ENCODE measurements around the gene ADM2.

The ADM2 gene

GRCh38 chr22:50474710-50475651 lies 6.4 kb upstream of the ADM2 start, which contains the start of gene SBF1:
SBF1 (minus strand) TSS chr22:50475035; CDS start chr22:50474840, 195 bp downstream.
- H3K4me3 ChIP-seq (replicated peaks; ENCODE audit: low read depth, low read length), result peak within 1 kb of the TSS; percentile 69
- TF ChIP-seq CTCF (IDR thresholded peaks at IDR 0.05; ENCODE audit: low read depth, low read length, missing control alignments), result no peak
- DNase-seq (ENCODE audit: extremely low read depth, low read depth), result peak; percentile 61

GRCh38 chr22:50475652-50476002 lies 5.7 kb upstream of the ADM2 start:
- no peak for DNase-seq (ENCODE audit: extremely low read depth, low read depth)
- peak overlapping the region; percentile 69; the same call in 1 of the 2 replicates for H3K4me3 ChIP-seq (replicated peaks; ENCODE audit: low read depth, low read length)
- no peak for TF ChIP-seq CTCF (IDR thresholded peaks at IDR 0.05; ENCODE audit: low read depth, low read length, missing control alignments)

GRCh38 chr22:50476868-50477267 lies 4.5 kb upstream of the ADM2 start:
- TF ChIP-seq CTCF (IDR thresholded peaks at IDR 0.05; ENCODE audit: low read depth, low read length, missing control alignments), result no peak

GRCh38 chr22:50477923-50478322 lies 3.4 kb upstream of the ADM2 start:
- no peak overlapping the region for H3K4me3 ChIP-seq (replicated peaks; ENCODE audit: low read depth, low read length)
- TF ChIP-seq CTCF (IDR thresholded peaks at IDR 0.05; ENCODE audit: low read depth, low read length, missing control alignments), result no peak
- DNase-seq (ENCODE audit: extremely low read depth, low read depth), result no peak

More at GRCh38 chr22:50476868-50477267, 4.5 kb upstream of the ADM2 start:
- DNase-seq (ENCODE audit: extremely low read depth, low read depth), result no peak
- H3K4me3 ChIP-seq (replicated peaks; ENCODE audit: low read depth, low read length), result no peak overlapping the region

GRCh38 chr22:50479721-50480120 lies 1.6 kb upstream of the ADM2 start:
- no peak for TF ChIP-seq CTCF (IDR thresholded peaks at IDR 0.05; ENCODE audit: low read depth, low read length, missing control alignments)
- no peak overlapping the region for H3K4me3 ChIP-seq (replicated peaks; ENCODE audit: low read depth, low read length)
- DNase-seq (ENCODE audit: extremely low read depth, low read depth), result no peak

GRCh38 chr22:50481045-50481439 lies 301 bp upstream of the ADM2 start:
- TF ChIP-seq CTCF (IDR thresholded peaks at IDR 0.05; ENCODE audit: low read depth, low read length, missing control alignments), result no peak
- DNase-seq (ENCODE audit: extremely low read depth, low read depth), result no peak
- H3K4me3 ChIP-seq (replicated peaks; ENCODE audit: low read depth, low read length), result no peak overlapping the region
